Measurements from ENCODE around the gene FAXDC2.

- TF ChIP-seq CTCF (conservative IDR thresholded peaks at IDR 0.05; ENCODE audit: low read length) (no peak), EZH2phosphoT487 (IDR thresholded peaks at IDR 0.05; ENCODE audit: borderline replicate concordance, low read depth, low read length) (no peak)
Observed at GRCh38 chr5:154884424-154884823, 34.0 kb upstream of the FAXDC2 start.

Measured in OCI-LY7 (cell line).